Endodermal cell (in vitro differentiated cells): ENCODE data around the gene STXBP5. TPM values are rescaled to one million over a fixed set of nuclear protein-coding genes. Genes with fewer than 3 reads are reported as not detected.
A peak's percentile ranks its signal among the peaks of the same experiment; 100 is the strongest.

Experiments used
- DNase-seq: peaks from one replicate; pipeline ENCODE4 v3.0.0-alpha.2; 2017
- H3K27ac ChIP-seq: 2 replicates; pipeline ENCODE4 v1.5.1; 2013; ENCODE audit warnings: mild to moderate bottlenecking, low read depth, low read length, moderate library complexity
- H3K27me3 ChIP-seq: 2 replicates; pipeline ENCODE4 v1.6.1; 2013; ENCODE audit warnings: mild to moderate bottlenecking, low read length, moderate library complexity; ENCODE audit not compliant: insufficient read depth, control insufficient read depth, poor library complexity, severe bottlenecking
- H3K36me3 ChIP-seq: 2 replicates; pipeline ENCODE4 v1.7.0; 2013; ENCODE audit warnings: mild to moderate bottlenecking, low read length, moderate library complexity; ENCODE audit not compliant: control insufficient read depth, insufficient read depth
- H3K4me1 ChIP-seq: one replicate; pipeline ENCODE4 v1.7.0; 2013; ENCODE audit warnings: low read length; ENCODE audit not compliant: control insufficient read depth, insufficient read depth
- H3K4me3 ChIP-seq: 2 replicates; pipeline ENCODE4 v1.5.1; 2013; ENCODE audit warnings: mild to moderate bottlenecking, low read length, moderate library complexity
- H3K9ac ChIP-seq: 2 replicates; pipeline ENCODE4 v1.6.1; 2013; ENCODE audit warnings: mild to moderate bottlenecking, low read length, moderate library complexity; ENCODE audit not compliant: poor library complexity, severe bottlenecking; ENCODE audit errors: extremely low read depth
- H3K9me3 ChIP-seq: 2 replicates; pipeline ENCODE4 v1.6.1; 2013; ENCODE audit warnings: mild to moderate bottlenecking, low read length, moderate library complexity; ENCODE audit not compliant: control insufficient read depth
- H3K27ac Mint-ChIP-seq: 2 replicates; pipeline ENCODE4 v1.8.0; 2020; ENCODE audit warnings: mixed read lengths
- H3K27me3 Mint-ChIP-seq: 2 replicates; pipeline ENCODE4 v1.8.0; 2021; ENCODE audit warnings: mild to moderate bottlenecking, mixed read lengths; ENCODE audit not compliant: insufficient read depth
- H3K36me3 Mint-ChIP-seq: 2 replicates; pipeline ENCODE4 v1.8.0; 2020; ENCODE audit warnings: low read depth, mixed read lengths
- H3K4me1 Mint-ChIP-seq: 2 replicates; pipeline ENCODE4 v1.8.0; 2020; ENCODE audit warnings: mixed read lengths
- H3K4me3 Mint-ChIP-seq: 2 replicates; pipeline ENCODE4 v1.8.0; 2020; ENCODE audit warnings: mild to moderate bottlenecking, moderate library complexity, mixed read lengths
- H3K9me3 Mint-ChIP-seq: 2 replicates; pipeline ENCODE4 v1.8.0; 2020; ENCODE audit warnings: mild to moderate bottlenecking, mixed read lengths
- CTCF ChIP-seq: fragments of 200-600 bp; sonication (generic); conservative IDR thresholded peaks from 2 replicates; pipeline ENCODE4 v1.5.0; 2021; ENCODE audit warnings: antibody characterized with exemption, mild to moderate bottlenecking
- WGBS, 2 experiments: methylation state at CpG; one replicate each; pipeline versions ENCODE4 v1.1.5 to v1.1.7; 2013; ENCODE audit warnings: missing lambda C conversion rate in 2 of 2, mixed read lengths in 1 of 2; ENCODE audit not compliant: insufficient coverage in 1 of 2, insufficient read length in 1 of 2; 5-methylcytosine and 5-hydroxymethylcytosine counted together
- total RNA-seq, 2 donors: library from RNA; stranded (reverse); fragmentation: NEBNext Ultra II Directional in 1 of 2; extraction: Animal tissue kit (Norgen Biotek cat#: 25700) in 1 of 2; gene quantifications; 2 replicates in 1 of 2; 3 replicates in 1 of 2; pipeline ENCODE4 v1.2.1, GENCODE V29; 2021

STXBP5 gene
- total RNA-seq, 2 donors from 2014 or later, result 19.2 to 25.2 TPM

GRCh38 chr6:147279427-147279826 is 75.2 kb downstream of the STXBP5 start:
- H3K27me3 Mint-ChIP-seq, result no peaks in the 10 kb centered on the region
- H3K9me3 Mint-ChIP-seq, result peaks cover 15% of the 10 kb centered on the region
- no peaks in the 10 kb centered on the region for H3K4me1 ChIP-seq
- H3K36me3 Mint-ChIP-seq, result peaks cover 52% of the 10 kb centered on the region
- H3K27ac ChIP-seq, result no peak overlapping the region
- no peak overlapping the region for H3K27ac Mint-ChIP-seq
- H3K4me1 Mint-ChIP-seq, result peaks cover 12% of the 10 kb centered on the region
- H3K9me3 ChIP-seq, result peaks cover 28% of the 10 kb centered on the region
- no peak overlapping the region for H3K9ac ChIP-seq
- DNase-seq, result no peak
- WGBS, 2 experiments, result 87% methylated on average over 2 of the region's 2 CpGs; no CpG with 5 or more reads in 1 of the 2 experiments
- H3K36me3 ChIP-seq, result peaks cover 50% of the 10 kb centered on the region
- no peak overlapping the region for H3K4me3 Mint-ChIP-seq
- H3K4me3 ChIP-seq, result no peak overlapping the region
- TF ChIP-seq CTCF, result no peak
- H3K27me3 ChIP-seq, result no peaks in the 10 kb centered on the region

GRCh38 chr6:147281895-147282565 is 77.8 kb downstream of the STXBP5 start:
- Histone ChIP-seq H3K27me3 (no peaks in the 10 kb centered on the region), H3K27ac (no peak overlapping the region), H3K36me3 (peaks cover 43% of the 10 kb centered on the region), H3K4me1 (no peaks in the 10 kb centered on the region), H3K9ac (no peak overlapping the region), H3K9me3 (peaks cover 28% of the 10 kb centered on the region), H3K4me3 (no peak overlapping the region)
- Mint-ChIP-seq H3K27ac (peak overlapping the region; percentile 47), H3K4me1 (peaks cover 16% of the 10 kb centered on the region), H3K9me3 (peaks cover 15% of the 10 kb centered on the region), H3K36me3 (peaks cover 45% of the 10 kb centered on the region), H3K4me3 (no peak overlapping the region), H3K27me3 (no peaks in the 10 kb centered on the region)
- DNase-seq, result no peak
- WGBS, 2 experiments, result 90% methylated on average over 1 of the region's 2 CpGs; no CpG with 5 or more reads in 1 of the 2 experiments
- no peak for TF ChIP-seq CTCF

- TF ChIP-seq CTCF, result no peak
- H3K9me3 ChIP-seq, result peaks cover 25% of the 10 kb centered on the region
- Mint-ChIP-seq H3K4me1 (peaks cover 16% of the 10 kb centered on the region), H3K9me3 (peaks cover 14% of the 10 kb centered on the region), H3K27ac (peak overlapping the region; percentile 9), H3K4me3 (no peak overlapping the region), H3K36me3 (peaks cover 42% of the 10 kb centered on the region), H3K27me3 (no peaks in the 10 kb centered on the region)
- no peak overlapping the region for H3K4me3 ChIP-seq
- H3K4me1 ChIP-seq, result no peaks in the 10 kb centered on the region
- no peak for DNase-seq
- H3K27ac ChIP-seq, result no peak overlapping the region
- H3K36me3 ChIP-seq, result peaks cover 44% of the 10 kb centered on the region
- H3K9ac ChIP-seq, result no peak overlapping the region
- no peaks in the 10 kb centered on the region for H3K27me3 ChIP-seq
- WGBS, 2 experiments, result 89 to 95% methylated on average over 1 to 4 of the region's 4 CpGs
Observed at GRCh38 chr6:147282566-147282959, 78.3 kb downstream of the STXBP5 start.
